HepG2 (cell line): ENCODE measurements around the gene PSMD3. TPM values are rescaled to one million over a fixed set of nuclear protein-coding genes. Genes with fewer than 3 reads are reported as not detected.
A peak's percentile ranks its signal among the peaks of the same experiment; 100 is the strongest.

Experiments
- CBX5 ChIP-seq: sonication (generic); formaldehyde crosslinking; IDR thresholded peaks from 2 replicates; pipeline ENCODE4 v1.4.0; 2020; ENCODE audit warnings: missing genetic modification reagents, borderline replicate concordance
- FUBP1 ChIP-seq: sonication (generic); formaldehyde crosslinking; IDR thresholded peaks from 2 replicates; pipeline ENCODE4 v1.5.1; 2020; ENCODE audit warnings: missing genetic modification reagents, mild to moderate bottlenecking, borderline replicate concordance
- HNF1A ChIP-seq, 2 experiments: sonication (generic) in 1 of 2; formaldehyde crosslinking in 1 of 2; IDR thresholded peaks; 2 replicates each; pipeline versions ENCODE4 v1.4.0 to v1.6.1; 2016 to 2020; ENCODE audit warnings: borderline replicate concordance in 1 of 2, low read depth in 1 of 2, mild to moderate bottlenecking in 1 of 2, missing genetic modification reagents in 1 of 2
- TEF ChIP-seq: sonication (generic); formaldehyde crosslinking; IDR thresholded peaks from 2 replicates; pipeline ENCODE4 v1.5.0; 2020; ENCODE audit warnings: missing genetic modification reagents
- ZNF3 ChIP-seq: IDR thresholded peaks from 2 replicates; pipeline ENCODE4 v1.7.0; 2017; ENCODE audit warnings: inconsistent platforms
- ZNF503 ChIP-seq: sonication (generic); formaldehyde crosslinking; IDR thresholded peaks from 2 replicates; pipeline ENCODE4 v1.4.0; 2020; ENCODE audit warnings: missing genetic modification reagents
- ZNF574 ChIP-seq: sonication (generic); formaldehyde crosslinking; IDR thresholded peaks from 2 replicates; pipeline ENCODE4 v1.4.0; 2020; ENCODE audit warnings: missing genetic modification reagents
- ZNF687 ChIP-seq: sonication (generic); formaldehyde crosslinking; IDR thresholded peaks from 2 replicates; pipeline ENCODE4 v1.5.1; 2020; ENCODE audit warnings: mild to moderate bottlenecking, missing genetic modification reagents, moderate library complexity
- polyA plus RNA-seq, 8 experiments: library from polyadenylated mRNA; depleted of rRNA in 3 of 8; stranded (reverse) in 7 of 8; unstranded in 1 of 8; fragments of >200 nt; fragmentation: Illumina TruSeq in 4 of 8; extraction: Trizol in 4 of 8; gene quantifications; 2 replicates each; pipeline versions ENCODE4 v1.2.1 to v1.2.3, GENCODE V29; 2011 to 2016; ENCODE audit warnings: low read depth in 4 of 8, missing spikeins in 1 of 8, mixed read lengths in 1 of 8; ENCODE audit not compliant: insufficient read depth in 1 of 8
- total RNA-seq, 5 experiments: library from RNA; depleted of rRNA; stranded (reverse); fragments of >200 nt; fragmentation: Illumina TruSeq; extraction: Trizol; gene quantifications; 2 replicates each; pipeline ENCODE4 v1.2.3, GENCODE V29; 2016; ENCODE audit warnings: low read depth in 1 of 5

The PSMD3 gene
- total and polyA plus RNA-seq, 2 of the 13 experiments (the other 11 are each of a cell fraction or from before 2014, with no cell fraction given), result 97.4 to 146 TPM

GRCh38 chr17:39951924-39952679, 28.5 kb upstream of the PSMD3 start (continued):
- TF ChIP-seq ZNF687, result peak; percentile 25; the same call in 1 of the 2 replicates
- TF ChIP-seq TEF (CRISPR knock-in tag), result no peak
- no peak for TF ChIP-seq ZNF503 (CRISPR knock-in tag)
- TF ChIP-seq HNF1A (IDR thresholded peaks at IDR 0.05; ENCODE audit: low read depth), result no peak
- no peak; the same call in 1 of the 2 replicates for TF ChIP-seq HNF1A (CRISPR knock-in tag; IDR thresholded peaks at IDR 0.05; ENCODE audit: borderline replicate concordance)
- TF ChIP-seq ZNF574, result peak; percentile 19; the same call in 1 of the 2 replicates
- TF ChIP-seq FUBP1 (CRISPR knock-in tag), result no peak
- no peak for TF ChIP-seq ZNF3 (CRISPR knock-in tag)
- no peak for TF ChIP-seq CBX5
